Osteoblast (primary cell): ENCODE results near the gene IRGQ. TPM values are rescaled to one million over a fixed set of nuclear protein-coding genes. Genes with fewer than 3 reads are reported as not detected.

ENCODE experiments used
- DNase-seq: peaks from one replicate; pipeline ENCODE4 v3.0.0; 2011; ENCODE audit warnings: low spot score, mixed read lengths; ENCODE audit not compliant: insufficient read length; ENCODE audit errors: missing footprints
- H2AFZ ChIP-seq: 2 replicates; pipeline ENCODE4 v1.6.0; 2011; ENCODE audit warnings: mild to moderate bottlenecking, low read length
- H3K27ac ChIP-seq: 2 replicates; pipeline ENCODE4 v1.5.1; 2011; ENCODE audit warnings: mild to moderate bottlenecking, low read depth, low read length, moderate library complexity
- H3K27me3 ChIP-seq: 2 replicates; pipeline ENCODE4 v1.6.0; 2012; ENCODE audit warnings: mild to moderate bottlenecking, control low read depth, inconsistent platforms, low read length, moderate library complexity; ENCODE audit not compliant: insufficient read depth
- H3K36me3 ChIP-seq: 2 replicates; pipeline ENCODE4 v1.5.1; 2011; ENCODE audit warnings: mild to moderate bottlenecking, low read length, control low read depth, moderate library complexity; ENCODE audit not compliant: insufficient read depth
- H3K4me1 ChIP-seq: 2 replicates; pipeline ENCODE4 v1.5.1; 2011; ENCODE audit warnings: mild to moderate bottlenecking, low read length, control low read depth, moderate library complexity; ENCODE audit not compliant: insufficient read depth
- H3K4me2 ChIP-seq: 2 replicates; pipeline ENCODE4 v1.6.0; 2011; ENCODE audit warnings: mild to moderate bottlenecking, low read length; ENCODE audit not compliant: insufficient read depth
- H3K4me3 ChIP-seq: fragments of 200-600 bp; sonication (generic); 3 replicates; pipeline ENCODE4 v1.5.1; 2012; ENCODE audit warnings: mild to moderate bottlenecking, low read length, inconsistent platforms; ENCODE audit not compliant: insufficient read depth
- H3K79me2 ChIP-seq: 2 replicates; pipeline ENCODE4 v1.6.0; 2012; ENCODE audit warnings: mild to moderate bottlenecking, low read length, control low read depth, inconsistent platforms; ENCODE audit not compliant: insufficient read depth
- H3K9me3 ChIP-seq: 2 replicates; pipeline ENCODE4 v1.5.1; 2011; ENCODE audit warnings: low read depth, low read length, control low read depth
- H4K20me1 ChIP-seq: 2 replicates; pipeline ENCODE4 v1.6.0; 2012; ENCODE audit warnings: mild to moderate bottlenecking, low read length, control low read depth; ENCODE audit not compliant: insufficient read depth
- total RNA-seq: library from RNA; depleted of rRNA; stranded (reverse); fragments of >200 nt; gene quantifications from 2 replicates; pipeline ENCODE4 v1.2.3, GENCODE V29; 2012
- TF ChIP-seq, protein P1 (sequence below): IDR thresholded peaks from 2 replicates; pipeline ENCODE4 v1.5.1; 2011; ENCODE audit warnings: mild to moderate bottlenecking, low read depth, low read length, moderate library complexity; ENCODE audit errors: extremely low read depth

Gene IRGQ
- total RNA-seq, 1 donor = 23.2 TPM

DNA sequence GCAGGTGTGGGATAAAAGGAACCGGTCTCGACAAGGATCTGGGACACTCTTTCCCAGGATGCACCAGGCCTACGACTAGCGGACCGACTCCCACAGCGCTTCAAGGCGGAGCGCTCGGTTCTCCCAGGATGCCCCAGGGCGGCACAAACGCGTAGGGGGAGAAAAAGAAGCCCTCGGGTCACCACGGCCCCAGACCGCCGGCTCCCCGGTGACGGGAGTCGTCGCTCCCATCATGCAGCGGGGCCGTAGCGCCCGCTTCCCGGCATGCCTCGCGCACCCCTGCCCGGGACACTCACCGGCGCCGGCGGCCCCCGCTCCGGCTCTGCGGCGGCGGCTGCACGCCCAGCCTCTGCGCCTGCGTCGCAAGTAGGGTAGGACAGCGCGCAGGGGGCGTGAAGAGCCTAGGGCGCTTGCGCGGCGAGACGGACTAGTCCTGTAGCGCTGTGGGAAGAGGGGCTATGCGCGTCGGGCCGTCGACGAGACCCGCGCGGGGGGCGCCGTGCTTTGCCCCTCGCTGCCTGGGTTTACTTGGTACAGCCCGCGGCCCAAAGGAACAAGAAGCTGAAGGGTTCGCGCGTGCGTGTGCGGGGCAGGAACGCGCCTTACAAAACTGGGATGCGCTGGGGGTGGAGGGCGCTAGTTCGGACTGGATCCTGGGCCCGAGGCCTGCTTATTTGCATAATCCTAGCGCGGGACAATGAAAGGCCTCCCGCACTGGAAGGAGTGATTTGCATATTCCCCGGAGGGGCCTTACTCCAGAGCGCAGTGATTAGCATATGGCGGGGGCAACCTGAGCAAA is 23.5 kb upstream of the IRGQ start, which contains the start of gene ZNF428:
ZNF428 (minus strand) TSS at position 368 of the 799 bp plus-strand sequence. CDS start 5,325 bp downstream, outside the sequence.
- H2AFZ ChIP-seq = peak within 1 kb of the TSS; percentile 99
- H3K4me2 ChIP-seq = peak within 1 kb of the TSS; percentile 99
- TF ChIP-seq, protein P1, sequence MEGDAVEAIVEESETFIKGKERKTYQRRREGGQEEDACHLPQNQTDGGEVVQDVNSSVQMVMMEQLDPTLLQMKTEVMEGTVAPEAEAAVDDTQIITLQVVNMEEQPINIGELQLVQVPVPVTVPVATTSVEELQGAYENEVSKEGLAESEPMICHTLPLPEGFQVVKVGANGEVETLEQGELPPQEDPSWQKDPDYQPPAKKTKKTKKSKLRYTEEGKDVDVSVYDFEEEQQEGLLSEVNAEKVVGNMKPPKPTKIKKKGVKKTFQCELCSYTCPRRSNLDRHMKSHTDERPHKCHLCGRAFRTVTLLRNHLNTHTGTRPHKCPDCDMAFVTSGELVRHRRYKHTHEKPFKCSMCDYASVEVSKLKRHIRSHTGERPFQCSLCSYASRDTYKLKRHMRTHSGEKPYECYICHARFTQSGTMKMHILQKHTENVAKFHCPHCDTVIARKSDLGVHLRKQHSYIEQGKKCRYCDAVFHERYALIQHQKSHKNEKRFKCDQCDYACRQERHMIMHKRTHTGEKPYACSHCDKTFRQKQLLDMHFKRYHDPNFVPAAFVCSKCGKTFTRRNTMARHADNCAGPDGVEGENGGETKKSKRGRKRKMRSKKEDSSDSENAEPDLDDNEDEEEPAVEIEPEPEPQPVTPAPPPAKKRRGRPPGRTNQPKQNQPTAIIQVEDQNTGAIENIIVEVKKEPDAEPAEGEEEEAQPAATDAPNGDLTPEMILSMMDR = no peak
- H3K27me3 ChIP-seq = no peaks in the 10 kb centered on the region
- DNase-seq = peak; percentile 100
- H3K27ac ChIP-seq = peak within 1 kb of the TSS; percentile 92
- no peaks in the 10 kb centered on the region for H4K20me1 ChIP-seq
- H3K36me3 ChIP-seq = no peaks in the 10 kb centered on the region
- peaks cover 41% of the 10 kb centered on the region for H3K79me2 ChIP-seq
- peaks cover 12% of the 10 kb centered on the region for H3K4me1 ChIP-seq
- H3K9me3 ChIP-seq = no peaks in the 10 kb centered on the region
- peak within 1 kb of the TSS; percentile 90 for H3K4me3 ChIP-seq

DNA sequence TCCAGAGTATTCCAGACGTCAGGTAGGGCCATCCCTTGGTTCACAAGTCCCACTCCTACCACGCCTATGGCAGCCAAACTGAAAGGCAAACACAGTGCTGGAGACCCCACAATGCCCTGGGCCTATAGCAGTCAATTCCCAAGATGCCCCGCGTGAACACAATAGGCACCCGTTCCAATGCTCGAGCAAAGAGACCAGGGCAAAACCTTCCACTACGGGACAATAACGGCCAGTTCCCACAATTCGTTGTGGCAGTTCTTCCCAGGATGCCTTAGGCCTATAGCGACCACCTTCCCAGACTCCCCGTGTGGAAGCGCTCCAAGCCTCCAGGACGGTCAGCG is 23.0 kb upstream of the IRGQ start:
- Histone ChIP-seq H2AFZ (peak overlapping the region; percentile 99), H3K9me3 (no peaks in the 10 kb centered on the region), H3K27me3 (no peaks in the 10 kb centered on the region), H3K27ac (peak overlapping the region; percentile 92), H4K20me1 (no peaks in the 10 kb centered on the region), H3K4me2 (peak overlapping the region; percentile 99), H3K4me1 (peaks cover 12% of the 10 kb centered on the region), H3K4me3 (peak overlapping the region; percentile 90), H3K36me3 (peaks cover 3% of the 10 kb centered on the region), H3K79me2 (peaks cover 47% of the 10 kb centered on the region)
- TF ChIP-seq, protein P1 = no peak
- peak; percentile 92 for DNase-seq

DNA sequence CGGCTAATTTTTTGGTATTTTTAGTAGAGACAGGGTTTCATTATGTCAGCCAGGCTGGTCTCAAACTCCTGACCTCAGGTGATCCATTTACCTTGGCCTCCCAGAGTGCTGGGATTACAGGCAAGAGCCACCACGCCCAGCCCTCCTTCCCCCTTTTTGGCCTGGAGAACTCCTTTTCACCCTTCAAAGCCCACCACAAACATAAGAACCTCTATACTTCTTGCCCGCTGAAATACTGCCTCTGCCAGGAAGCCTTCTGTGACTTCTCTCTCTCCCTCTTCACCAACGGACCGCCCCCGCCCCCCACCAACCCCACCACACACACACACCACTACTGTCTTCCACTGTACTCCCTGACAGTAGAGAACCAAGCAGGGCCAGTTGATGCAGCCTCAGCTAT is 21.0 kb upstream of the IRGQ start:
- Histone ChIP-seq H4K20me1 (no peaks in the 10 kb centered on the region), H3K4me1 (peaks cover 12% of the 10 kb centered on the region), H3K9me3 (no peaks in the 10 kb centered on the region), H3K27ac (no peak overlapping the region), H3K27me3 (no peaks in the 10 kb centered on the region), H2AFZ (no peak overlapping the region), H3K79me2 (peaks cover 55% of the 10 kb centered on the region), H3K4me2 (no peak overlapping the region), H3K4me3 (no peak overlapping the region), H3K36me3 (peaks cover 14% of the 10 kb centered on the region)
- DNase-seq = no peak
- TF ChIP-seq, protein P1 = no peak

DNA sequence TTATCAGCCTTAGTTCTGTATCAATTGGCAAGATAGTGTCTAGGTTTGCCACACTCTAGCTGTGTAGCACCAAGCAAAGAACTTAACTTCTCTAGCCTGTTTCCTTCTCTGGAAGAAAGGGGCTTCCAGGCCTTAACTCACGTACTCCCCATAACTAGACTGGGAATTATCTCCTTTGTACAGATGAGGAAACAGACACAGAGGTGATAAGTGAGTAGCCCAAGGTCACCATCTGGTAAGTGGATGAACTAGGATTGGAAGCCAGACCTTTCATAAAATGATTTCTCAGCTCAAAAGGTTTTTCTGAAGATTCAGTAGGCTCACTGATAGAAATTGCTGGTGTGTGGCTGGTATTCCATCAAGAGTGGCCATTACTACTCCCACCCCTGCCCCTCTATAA is 20.4 kb upstream of the IRGQ start:
- H3K4me1 ChIP-seq = peaks cover 12% of the 10 kb centered on the region
- peaks cover 61% of the 10 kb centered on the region for H3K79me2 ChIP-seq
- DNase-seq = no peak
- H3K27ac ChIP-seq = no peak overlapping the region
- no peak overlapping the region for H3K4me2 ChIP-seq
- H3K27me3 ChIP-seq = no peaks in the 10 kb centered on the region
- peaks cover 18% of the 10 kb centered on the region for H3K36me3 ChIP-seq
- no peaks in the 10 kb centered on the region for H4K20me1 ChIP-seq
- no peak overlapping the region for H3K4me3 ChIP-seq
- no peaks in the 10 kb centered on the region for H3K9me3 ChIP-seq
- TF ChIP-seq, protein P1 = no peak
- H2AFZ ChIP-seq = no peak overlapping the region
